Esophagus squamous epithelium (tissue), 4 donors: ENCODE measurements around the gene CLDN15.

Experiments used
- CTCF ChIP-seq, 6 experiments: fragments of 450-650 bp in 4 of 6; fragments of 200-600 bp in 2 of 6; sonication (generic) in 2 of 6; IDR thresholded peaks; one replicate each; pipeline ENCODE4 v1.5.1; 2016 to 2019; ENCODE audit warnings: antibody characterized with exemption in 6 of 6, mild to moderate bottlenecking in 4 of 6, moderate library complexity in 4 of 6
- POLR2A ChIP-seq, 4 donors: fragments of 450-650 bp; IDR thresholded peaks; one replicate each; pipeline ENCODE4 v1.6.1; 2017; ENCODE audit warnings: antibody characterized with exemption in 4 of 4, mild to moderate bottlenecking in 4 of 4, moderate library complexity in 3 of 4

DNA sequence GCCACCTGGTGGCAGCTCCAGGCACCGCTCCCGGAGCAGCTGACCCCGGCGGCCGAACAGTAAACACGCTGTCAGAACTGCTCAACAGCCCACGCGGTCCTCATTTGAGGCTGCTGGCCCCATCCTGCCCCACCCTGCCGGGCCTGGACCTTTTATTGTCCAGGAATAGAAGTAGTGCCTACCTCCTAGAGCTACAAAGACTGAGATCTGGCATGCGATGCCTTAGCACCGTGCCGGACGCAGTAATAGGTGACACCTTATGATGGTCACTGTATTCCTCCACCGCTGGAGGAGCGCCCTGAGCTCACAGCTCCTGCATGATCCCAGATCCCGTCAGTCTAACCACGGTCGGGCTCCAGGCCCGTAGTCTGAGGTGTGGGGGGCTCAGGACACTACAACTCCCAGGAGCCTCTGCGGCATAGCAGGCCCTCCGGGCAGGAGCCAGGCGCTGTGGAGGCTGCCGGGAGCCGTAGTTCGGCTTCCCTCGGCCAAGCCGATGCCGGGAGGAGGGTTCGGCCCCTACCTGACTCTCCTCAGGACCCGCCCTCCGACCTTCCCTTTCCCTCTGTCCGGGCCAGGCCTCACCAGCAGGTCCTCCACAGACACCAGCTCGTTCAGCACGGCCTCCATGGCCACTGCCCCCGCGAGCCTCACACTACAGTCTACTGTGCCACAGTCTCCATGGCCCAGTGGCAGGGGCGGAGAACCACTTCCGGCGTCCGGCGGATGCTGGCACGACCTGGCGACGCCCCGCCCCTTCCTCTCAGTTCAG, 7.0 kb upstream of the CLDN15 start, which contains the start of gene FIS1:
- TF ChIP-seq CTCF (IDR thresholded peaks at IDR 0.05), result peak; percentile 91 to 97 (median 94)
- TF ChIP-seq POLR2A (IDR thresholded peaks at IDR 0.05), result peak in 3 of 4 donors; percentile 44 to 84 (median 65)
